ENCODE results near the gene LSM4.

Gene LSM4

GRCh38 chr19:18278521-18279265 is 44.2 kb downstream of the LSM4 start:
- no peak for DNase-seq (ENCODE audit: low read depth in 2 of 2)

- no peak for DNase-seq (ENCODE audit: low read depth in 2 of 2)
Observed at GRCh38 chr19:18274781-18275356, 48.0 kb downstream of the LSM4 start.

DNA sequence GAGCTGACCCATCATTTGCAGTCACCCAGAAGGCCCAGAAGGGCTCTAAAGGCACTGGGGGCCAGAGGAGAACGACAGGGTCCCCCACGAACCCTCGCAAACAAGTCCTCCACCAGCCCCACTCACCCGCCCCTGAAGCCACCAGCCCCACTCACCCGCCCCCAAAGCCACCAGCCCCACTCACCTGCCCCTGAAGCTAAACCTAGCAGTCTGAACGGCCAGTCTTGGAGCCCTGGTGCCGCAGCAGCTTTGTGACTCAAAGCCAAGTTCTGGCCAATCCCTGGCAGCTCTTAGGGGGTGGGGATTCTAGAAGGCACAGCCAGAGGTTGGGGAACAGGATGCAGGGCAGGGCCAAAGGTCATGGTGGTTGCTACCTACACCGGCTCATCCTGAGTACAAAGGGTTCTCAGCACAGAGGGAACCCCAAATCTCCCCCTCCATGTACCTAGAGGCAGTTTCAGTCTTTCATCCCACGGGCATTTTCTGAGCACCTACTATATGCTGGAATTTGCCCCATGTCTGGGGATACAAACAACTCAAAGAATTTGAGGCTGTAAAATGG is 48.6 kb downstream of the LSM4 start, which contains the start of gene IQCN:
Gene IQCN (minus strand): TSS at position 234 of the 562 bp plus-strand sequence. CDS start 4,974 bp downstream, outside the sequence.
- no peak for DNase-seq (ENCODE audit: low read depth in 2 of 2)

DNA sequence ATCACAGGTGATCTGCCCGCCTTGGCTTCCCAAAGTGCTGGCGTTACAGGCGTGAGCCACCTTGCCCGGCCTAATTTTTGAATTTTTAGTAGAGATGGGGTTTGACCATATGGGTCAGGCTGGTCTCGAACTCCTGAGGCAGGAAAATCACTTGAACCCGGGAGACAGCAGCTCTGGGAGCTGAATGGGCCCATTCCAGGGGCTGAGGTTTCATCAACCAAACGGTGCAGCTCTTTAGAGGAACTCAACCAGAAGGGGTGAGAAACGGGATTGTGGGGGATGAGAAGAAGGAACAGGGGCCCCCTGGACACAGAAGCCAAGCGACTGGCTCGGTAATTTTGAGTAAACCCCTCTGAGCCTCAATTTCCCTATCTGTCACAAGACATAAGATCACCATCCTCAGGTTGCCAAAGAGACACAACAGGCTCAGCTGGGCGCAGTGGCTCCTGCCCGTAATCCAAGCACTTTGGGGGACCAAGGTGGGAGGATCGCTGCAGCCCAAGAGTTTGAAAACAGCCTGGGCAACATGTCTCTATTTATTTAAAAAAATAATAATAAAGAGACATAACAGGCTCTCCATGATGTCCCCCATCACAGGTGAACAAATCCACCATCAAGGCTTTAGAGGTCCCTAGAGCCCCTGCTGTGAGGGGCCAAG is 49.2 kb downstream of the LSM4 start:
- DNase-seq (ENCODE audit: low read depth in 2 of 2), result no peak

DNA sequence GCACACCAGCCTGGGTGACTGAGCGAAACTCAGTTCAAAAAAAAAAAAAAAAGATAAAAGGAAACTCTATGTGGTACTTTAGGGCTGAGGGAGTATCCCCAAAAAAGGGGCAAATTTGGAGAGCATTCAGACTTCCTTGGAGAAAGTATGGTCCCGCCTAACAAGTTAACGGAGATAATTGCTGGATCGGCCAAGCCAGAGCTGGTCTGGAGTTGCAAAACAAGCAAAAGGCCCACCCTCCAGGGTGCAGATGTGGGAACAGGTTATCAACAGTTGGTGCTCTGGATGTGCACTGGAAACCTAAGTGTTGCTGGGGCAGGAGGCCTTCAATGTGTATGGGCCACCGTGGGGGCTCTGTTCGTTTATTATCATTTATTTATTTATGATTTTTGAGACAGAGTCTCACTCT is 51.4 kb downstream of the LSM4 start:
- DNase-seq (ENCODE audit: low read depth in 2 of 2), result no peak

GRCh38 chr19:18270326-18270725 is 52.5 kb downstream of the LSM4 start:
- DNase-seq (ENCODE audit: low read depth in 2 of 2), result no peak

- DNase-seq (ENCODE audit: low read depth in 2 of 2), result no peak
Observed at GRCh38 chr19:18269070-18269723, 53.7 kb downstream of the LSM4 start.

DNA sequence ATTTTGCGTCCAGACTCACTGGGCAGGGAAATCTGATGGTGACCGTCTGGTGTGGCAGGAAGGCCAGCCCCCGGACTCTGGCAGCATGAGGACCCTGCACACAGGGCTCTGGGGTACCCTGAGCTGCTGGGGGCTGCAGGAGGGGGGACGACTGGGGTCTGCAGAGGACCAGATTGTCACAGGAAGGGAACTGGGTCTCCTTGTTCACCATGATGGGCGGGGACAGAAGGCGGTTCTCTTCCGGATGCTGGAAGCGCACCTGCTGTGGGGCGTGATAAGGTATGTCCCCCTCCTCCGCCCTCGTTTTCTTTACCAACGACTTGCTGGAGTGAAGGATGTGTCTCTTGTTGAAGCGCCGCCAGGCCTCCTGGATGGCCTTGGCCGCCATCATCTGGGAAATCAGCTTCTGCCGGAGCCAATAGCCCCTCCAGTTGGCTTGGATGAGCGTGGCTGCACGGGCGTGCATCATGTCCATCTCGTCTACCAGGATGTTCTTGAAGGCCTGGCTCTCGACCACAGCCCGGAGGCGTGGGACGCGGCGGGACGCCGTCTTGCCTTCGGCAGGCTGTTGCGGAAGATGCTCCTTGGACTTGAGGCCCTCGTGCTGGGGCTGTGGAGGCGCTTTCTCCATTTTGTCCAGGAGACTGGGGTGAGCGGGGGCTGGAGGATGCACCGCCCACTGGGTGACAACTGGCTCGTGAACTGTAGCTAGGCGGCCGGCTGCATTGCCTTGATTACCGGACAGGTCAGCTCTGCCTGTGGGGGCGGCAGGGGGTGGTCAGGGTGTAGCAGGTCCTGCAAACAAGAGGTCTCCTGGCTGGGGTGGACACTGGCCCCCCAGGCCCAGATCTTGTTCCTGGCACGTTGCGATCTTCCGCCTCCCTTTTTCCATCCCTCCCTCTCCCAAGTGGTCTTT is 55.8 kb downstream of the LSM4 start:
- DNase-seq (ENCODE audit: low read depth in 2 of 2), result no peak

DNA sequence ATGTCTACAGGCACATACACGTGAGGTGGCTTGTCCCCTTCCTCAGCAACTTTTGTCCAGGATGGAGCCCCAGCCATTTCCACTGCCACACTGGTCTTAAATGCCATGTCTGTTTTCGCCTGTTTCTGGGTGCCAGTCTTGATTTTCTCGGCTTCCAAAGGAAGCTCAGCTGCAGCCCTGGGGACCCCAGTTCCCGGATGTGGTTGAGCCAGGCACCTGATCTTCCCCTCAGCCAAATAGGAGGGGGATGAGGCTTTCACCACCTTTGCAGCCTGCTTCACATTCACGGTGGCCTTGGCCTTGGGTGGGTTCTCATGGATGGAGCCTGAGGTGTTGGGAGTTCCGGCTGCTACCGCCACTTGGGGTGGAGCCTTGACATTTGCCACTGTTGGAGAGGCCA is 57.3 kb downstream of the LSM4 start:
- DNase-seq (ENCODE audit: low read depth in 2 of 2), result no peak

- DNase-seq (ENCODE audit: low read depth in 2 of 2), result no peak
Observed at GRCh38 chr19:18264971-18265540, 57.8 kb downstream of the LSM4 start.

- DNase-seq (ENCODE audit: low read depth in 2 of 2), result no peak
Observed at GRCh38 chr19:18264137-18264854, 58.6 kb downstream of the LSM4 start.

DNA sequence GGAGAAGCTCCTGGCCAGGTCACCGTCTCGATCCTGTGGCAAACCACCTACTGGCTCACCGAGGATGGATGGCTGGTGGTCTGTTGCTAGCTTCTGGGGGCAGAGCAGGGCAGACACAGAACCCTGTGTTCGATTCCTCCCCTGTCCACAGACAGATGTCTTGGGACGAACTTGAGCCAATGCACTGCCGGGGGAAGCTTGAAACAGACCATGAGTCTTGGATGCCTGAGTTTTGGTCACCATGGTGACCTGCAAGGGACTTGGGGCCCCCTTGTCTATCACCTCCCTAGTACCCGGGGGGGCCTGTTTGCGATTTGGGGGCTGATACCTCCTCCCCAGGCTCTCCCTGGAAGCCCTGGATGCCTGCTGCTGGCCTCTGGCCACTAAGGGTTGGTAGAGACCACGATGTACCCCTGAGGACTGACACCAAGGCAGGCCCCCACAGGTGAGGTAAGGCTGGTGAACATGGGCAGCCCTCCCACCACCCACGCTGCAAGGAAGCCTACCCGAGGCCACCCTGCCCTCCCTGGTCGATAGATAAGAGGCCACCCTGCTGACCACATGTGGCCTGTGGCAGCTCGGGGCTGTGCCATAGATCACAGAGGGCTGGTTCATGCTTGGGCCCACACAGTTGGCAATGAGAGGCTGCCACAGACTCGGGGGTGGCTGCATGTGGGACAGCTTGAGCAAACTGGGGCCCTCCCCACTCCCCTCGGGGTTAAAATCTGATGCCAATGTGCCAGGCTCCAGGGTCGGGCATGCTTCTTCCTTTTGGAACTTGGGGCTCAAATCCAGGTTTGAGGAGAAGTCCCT is 59.3 kb downstream of the LSM4 start:
- DNase-seq (ENCODE audit: low read depth in 2 of 2), result no peak

GRCh38 chr19:18262917-18263316 is 60.0 kb downstream of the LSM4 start:
- DNase-seq (ENCODE audit: low read depth in 2 of 2), result no peak

DNA sequence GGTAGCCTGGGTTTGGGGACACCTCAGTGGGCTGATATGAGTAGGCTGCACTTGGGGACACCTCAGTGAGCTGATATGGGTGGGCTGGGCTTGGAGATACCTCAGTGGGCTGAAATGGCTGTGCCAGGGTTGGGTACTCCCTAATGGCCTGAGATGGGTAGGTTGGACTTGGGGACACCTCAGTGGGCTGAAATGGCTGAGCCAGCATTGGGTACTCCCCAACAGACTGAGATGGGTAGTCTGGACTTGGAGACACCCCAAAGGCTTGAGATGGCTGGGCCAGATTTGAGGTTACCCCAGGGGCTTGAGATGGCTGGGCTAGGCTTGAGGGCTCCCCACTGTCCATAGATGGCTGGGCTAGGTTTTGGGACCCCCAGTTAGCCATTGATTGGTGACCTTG is 60.7 kb downstream of the LSM4 start:
- no peak for DNase-seq (ENCODE audit: low read depth in 2 of 2)

DNA sequence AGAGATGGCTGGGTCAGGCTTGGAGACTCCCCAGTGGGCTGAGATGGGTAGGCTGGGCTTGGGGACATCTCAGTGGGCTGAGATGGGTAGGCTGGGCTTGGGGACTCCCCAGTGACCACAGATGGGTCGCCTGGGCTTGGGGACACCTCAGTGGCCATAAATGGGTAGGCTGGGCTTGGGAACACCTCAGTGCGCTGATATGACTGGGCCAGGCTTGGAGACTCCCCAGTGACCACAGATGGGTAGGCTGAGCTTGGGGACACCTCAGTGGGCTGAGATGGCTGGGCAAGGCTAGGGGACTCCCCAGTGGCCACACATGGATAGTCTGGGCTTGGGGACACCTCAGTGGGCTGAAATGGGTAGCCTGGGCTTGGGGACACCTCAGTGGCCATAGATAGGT is 61.4 kb downstream of the LSM4 start:
- no peak for DNase-seq (ENCODE audit: low read depth in 2 of 2)

DNA sequence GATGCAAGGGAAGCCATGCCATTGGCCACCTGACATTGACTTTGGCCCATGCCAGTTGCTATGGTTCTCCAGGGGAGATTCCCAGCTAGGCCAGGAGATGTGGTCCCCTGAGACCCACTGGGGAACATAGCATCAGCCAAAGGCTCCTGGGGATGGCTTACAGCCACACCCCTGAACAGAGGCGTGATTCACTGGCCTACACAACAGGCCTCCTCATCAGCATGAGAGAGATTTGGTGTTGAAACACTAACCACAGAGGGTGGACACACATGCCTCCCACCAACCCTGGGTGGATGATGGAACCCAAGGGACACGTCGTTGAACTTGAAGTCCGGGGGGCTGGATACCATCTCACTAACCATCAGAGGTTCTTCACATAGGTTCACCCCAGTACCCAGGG is 63.0 kb downstream of the LSM4 start:
- DNase-seq (ENCODE audit: low read depth in 2 of 2), result no peak

GRCh38 chr19:18257503-18258470 is 65.1 kb downstream of the LSM4 start:
- DNase-seq (ENCODE audit: low read depth in 2 of 2), result no peak
